ENCODE measurements around the gene DUOXA2. TPM values are rescaled to one million over a fixed set of nuclear protein-coding genes. Genes with fewer than 3 reads are reported as not detected.

DUOXA2 gene
- total RNA-seq, 1 experiment from 2014 or later: not detected

- Histone ChIP-seq H3K9me3 (replicated peaks) (no peaks in the 10 kb centered on the region), H3K4me3 (no peak overlapping the region), H3K36me3 (no peaks in the 10 kb centered on the region), H3K27me3 (replicated peaks) (no peaks in the 10 kb centered on the region), H3K27ac (no peak overlapping the region), H3K4me1 (replicated peaks) (no peaks in the 10 kb centered on the region)
- DNase-seq (ENCODE audit: low read depth in 1 of 2, low spot score in 2 of 2): no peak
Observed at GRCh38 chr15:45141386-45141785, 27.3 kb downstream of the DUOXA2 start.

GRCh38 chr15:45143056-45143455 is 28.9 kb downstream of the DUOXA2 start:
- H3K27me3 ChIP-seq (replicated peaks): no peaks in the 10 kb centered on the region
- H3K4me1 ChIP-seq (replicated peaks): no peaks in the 10 kb centered on the region
- H3K27ac ChIP-seq: no peak overlapping the region
- H3K36me3 ChIP-seq: no peaks in the 10 kb centered on the region
- DNase-seq (ENCODE audit: low read depth in 1 of 2, low spot score in 2 of 2): no peak
- H3K9me3 ChIP-seq (replicated peaks): no peaks in the 10 kb centered on the region
- no peak overlapping the region for H3K4me3 ChIP-seq

- H3K4me1 ChIP-seq (replicated peaks): no peaks in the 10 kb centered on the region
- H3K27me3 ChIP-seq (replicated peaks): no peaks in the 10 kb centered on the region
- no peaks in the 10 kb centered on the region for H3K9me3 ChIP-seq (replicated peaks)
- no peak overlapping the region for H3K4me3 ChIP-seq
- H3K36me3 ChIP-seq: no peaks in the 10 kb centered on the region
- DNase-seq (ENCODE audit: low read depth in 1 of 2, low spot score in 2 of 2): no peak
- H3K27ac ChIP-seq: no peak overlapping the region
Observed at GRCh38 chr15:45143946-45144345, 29.8 kb downstream of the DUOXA2 start.

GRCh38 chr15:45144775-45145174 is 30.6 kb downstream of the DUOXA2 start:
- Histone ChIP-seq H3K27ac (no peak overlapping the region), H3K36me3 (no peaks in the 10 kb centered on the region), H3K4me1 (replicated peaks) (no peaks in the 10 kb centered on the region), H3K4me3 (no peak overlapping the region), H3K27me3 (replicated peaks) (no peaks in the 10 kb centered on the region), H3K9me3 (replicated peaks) (no peaks in the 10 kb centered on the region)
- DNase-seq (ENCODE audit: low read depth in 1 of 2, low spot score in 2 of 2): no peak

GRCh38 chr15:45146405-45146804 is 32.3 kb downstream of the DUOXA2 start:
- Histone ChIP-seq H3K27ac (no peak overlapping the region), H3K4me1 (replicated peaks) (no peaks in the 10 kb centered on the region), H3K4me3 (no peak overlapping the region), H3K36me3 (no peaks in the 10 kb centered on the region), H3K27me3 (replicated peaks) (no peaks in the 10 kb centered on the region), H3K9me3 (replicated peaks) (no peaks in the 10 kb centered on the region)
- no peak for DNase-seq (ENCODE audit: low read depth in 1 of 2, low spot score in 2 of 2)

GRCh38 chr15:45147606-45148005 is 33.5 kb downstream of the DUOXA2 start:
- H3K36me3 ChIP-seq: no peaks in the 10 kb centered on the region
- H3K4me1 ChIP-seq (replicated peaks): no peaks in the 10 kb centered on the region
- no peaks in the 10 kb centered on the region for H3K9me3 ChIP-seq (replicated peaks)
- no peaks in the 10 kb centered on the region for H3K27me3 ChIP-seq (replicated peaks)
- no peak for DNase-seq (ENCODE audit: low read depth in 1 of 2, low spot score in 2 of 2)
- no peak overlapping the region for H3K27ac ChIP-seq
- no peak overlapping the region for H3K4me3 ChIP-seq

- no peak overlapping the region for H3K27ac ChIP-seq
- no peaks in the 10 kb centered on the region for H3K27me3 ChIP-seq (replicated peaks)
- no peaks in the 10 kb centered on the region for H3K4me1 ChIP-seq (replicated peaks)
- H3K36me3 ChIP-seq: no peaks in the 10 kb centered on the region
- no peak for DNase-seq (ENCODE audit: low read depth in 1 of 2, low spot score in 2 of 2)
- no peaks in the 10 kb centered on the region for H3K9me3 ChIP-seq (replicated peaks)
- no peak overlapping the region for H3K4me3 ChIP-seq
Observed at GRCh38 chr15:45148076-45149059, 34.2 kb downstream of the DUOXA2 start.

- H3K9me3 ChIP-seq (replicated peaks): no peaks in the 10 kb centered on the region
- H3K27ac ChIP-seq: no peak overlapping the region
Observed at GRCh38 chr15:45149060-45149459, 34.9 kb downstream of the DUOXA2 start.

GRCh38 chr15:45150481-45150880 is 36.4 kb downstream of the DUOXA2 start:
- Histone ChIP-seq H3K4me3 (no peak overlapping the region), H3K27ac (no peak overlapping the region), H3K36me3 (no peaks in the 10 kb centered on the region), H3K27me3 (replicated peaks) (no peaks in the 10 kb centered on the region), H3K9me3 (replicated peaks) (no peaks in the 10 kb centered on the region), H3K4me1 (replicated peaks) (no peaks in the 10 kb centered on the region)
- no peak for DNase-seq (ENCODE audit: low read depth in 1 of 2, low spot score in 2 of 2)

More at GRCh38 chr15:45149060-45149459, 34.9 kb downstream of the DUOXA2 start:
- Histone ChIP-seq H3K36me3 (no peaks in the 10 kb centered on the region), H3K4me1 (replicated peaks) (no peaks in the 10 kb centered on the region), H3K4me3 (no peak overlapping the region), H3K27me3 (replicated peaks) (no peaks in the 10 kb centered on the region)
- DNase-seq (ENCODE audit: low read depth in 1 of 2, low spot score in 2 of 2): no peak

- no peak for DNase-seq (ENCODE audit: low read depth in 1 of 2, low spot score in 2 of 2)
- Histone ChIP-seq H3K4me1 (replicated peaks) (no peaks in the 10 kb centered on the region), H3K36me3 (no peaks in the 10 kb centered on the region), H3K9me3 (replicated peaks) (no peaks in the 10 kb centered on the region), H3K27ac (no peak overlapping the region), H3K4me3 (no peak overlapping the region), H3K27me3 (replicated peaks) (no peaks in the 10 kb centered on the region)
Observed at GRCh38 chr15:45150997-45151396, 36.9 kb downstream of the DUOXA2 start.

- Histone ChIP-seq H3K36me3 (no peaks in the 10 kb centered on the region), H3K9me3 (replicated peaks) (no peaks in the 10 kb centered on the region), H3K27me3 (replicated peaks) (no peaks in the 10 kb centered on the region), H3K4me3 (no peak overlapping the region), H3K27ac (no peak overlapping the region), H3K4me1 (replicated peaks) (no peaks in the 10 kb centered on the region)
- no peak for DNase-seq (ENCODE audit: low read depth in 1 of 2, low spot score in 2 of 2)
Observed at GRCh38 chr15:45151998-45152828, 38.1 kb downstream of the DUOXA2 start.

GRCh38 chr15:45155739-45156138 is 41.6 kb downstream of the DUOXA2 start:
- no peaks in the 10 kb centered on the region for H3K36me3 ChIP-seq
- DNase-seq (ENCODE audit: low read depth in 1 of 2, low spot score in 2 of 2): no peak
- no peak overlapping the region for H3K27ac ChIP-seq
- no peak overlapping the region for H3K4me3 ChIP-seq
- no peaks in the 10 kb centered on the region for H3K27me3 ChIP-seq (replicated peaks)
- H3K9me3 ChIP-seq (replicated peaks): no peaks in the 10 kb centered on the region
- H3K4me1 ChIP-seq (replicated peaks): peaks cover 7% of the 10 kb centered on the region

- Histone ChIP-seq H3K4me1 (replicated peaks) (peaks cover 7% of the 10 kb centered on the region), H3K27ac (no peak overlapping the region), H3K4me3 (no peak overlapping the region)
Observed at GRCh38 chr15:45156744-45157455, 42.8 kb downstream of the DUOXA2 start.

More at GRCh38 chr15:45156744-45157455, 42.8 kb downstream of the DUOXA2 start:
- no peak for DNase-seq (ENCODE audit: low read depth in 1 of 2, low spot score in 2 of 2)
- no peaks in the 10 kb centered on the region for H3K27me3 ChIP-seq (replicated peaks)
- no peaks in the 10 kb centered on the region for H3K36me3 ChIP-seq
- H3K9me3 ChIP-seq (replicated peaks): no peaks in the 10 kb centered on the region

Measured in SJSA1 (cell line).